Retina (tissue), 1 donor: ENCODE data around the gene INHBA.

Experiments used
- DNase-seq: peaks from one replicate; pipeline ENCODE4 v3.0.0-alpha.2; 2016

INHBA gene

DNA sequence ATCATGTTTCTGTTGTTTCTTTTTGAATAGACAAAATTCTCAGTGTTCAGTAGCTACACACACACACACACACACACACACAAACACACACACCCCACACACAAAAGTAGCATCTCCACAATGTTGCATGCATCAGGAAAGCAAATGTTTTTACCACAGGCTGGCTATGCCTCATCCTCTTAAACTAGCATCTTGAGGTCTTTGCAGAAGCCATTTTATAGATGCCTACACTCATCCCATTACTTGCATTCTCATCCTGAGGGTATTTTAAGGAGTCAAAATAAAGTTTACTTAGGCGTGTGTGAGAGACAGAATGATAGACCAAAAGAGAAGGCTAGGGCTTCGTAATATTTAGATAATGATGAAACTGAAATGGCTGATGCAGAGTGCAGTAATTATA, 7.9 kb upstream of the INHBA start:
- no peak for DNase-seq

DNA sequence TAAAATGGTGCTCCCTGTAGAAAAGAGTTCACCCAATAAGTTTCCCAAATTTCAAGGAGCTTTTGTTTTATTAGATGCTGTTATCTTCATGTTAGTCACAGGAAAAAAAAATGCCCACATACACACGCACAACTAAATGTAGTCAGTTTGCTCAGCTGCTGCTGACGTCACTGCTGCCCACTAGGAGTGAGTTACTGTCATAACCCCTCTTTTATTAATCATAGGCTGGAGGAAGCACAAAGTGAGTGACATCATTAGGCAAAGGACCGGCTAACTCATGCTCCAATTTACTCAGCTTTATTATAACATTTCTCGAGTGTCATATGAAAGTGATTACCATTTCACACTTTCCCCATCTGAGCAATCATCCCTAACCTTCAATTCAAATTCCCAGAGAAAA, 6.7 kb upstream of the INHBA start:
- DNase-seq = no peak

DNA sequence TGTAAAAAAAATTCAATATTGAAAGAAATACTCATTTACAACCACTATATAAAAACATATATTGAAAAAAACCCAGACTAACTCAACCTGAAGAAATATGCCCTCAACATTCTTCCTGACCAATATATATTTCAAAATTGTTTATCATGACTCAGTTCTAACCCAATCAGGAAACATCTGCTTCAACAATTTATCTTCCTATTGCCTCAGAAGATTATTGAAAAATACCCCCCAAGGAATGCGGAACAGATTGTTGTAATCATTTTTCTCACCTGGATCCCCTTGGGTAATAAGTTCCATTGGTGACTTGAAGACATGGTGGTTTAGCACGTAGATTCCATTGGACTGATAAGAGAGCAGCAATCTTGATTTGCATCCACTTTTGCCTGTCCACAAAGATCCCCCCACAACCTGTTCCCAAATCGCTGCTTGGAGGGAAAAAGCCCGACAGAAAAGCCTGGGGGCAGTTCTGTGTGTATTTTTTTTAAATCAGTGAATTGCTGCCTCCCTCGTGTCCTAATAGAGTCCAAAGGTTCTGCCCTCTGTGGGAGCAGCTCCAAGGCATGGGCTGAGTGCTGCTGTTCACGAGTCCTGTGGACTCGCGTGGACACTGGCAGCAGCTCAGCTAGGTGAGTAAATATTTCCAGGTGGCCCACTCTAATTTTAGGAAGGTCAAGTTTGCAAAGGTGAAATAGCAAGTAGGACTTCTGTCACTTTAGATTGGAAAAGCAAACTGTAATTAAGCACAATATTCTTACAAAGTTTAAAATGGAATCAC, 5.9 kb upstream of the INHBA start:
- DNase-seq = no peak

DNA sequence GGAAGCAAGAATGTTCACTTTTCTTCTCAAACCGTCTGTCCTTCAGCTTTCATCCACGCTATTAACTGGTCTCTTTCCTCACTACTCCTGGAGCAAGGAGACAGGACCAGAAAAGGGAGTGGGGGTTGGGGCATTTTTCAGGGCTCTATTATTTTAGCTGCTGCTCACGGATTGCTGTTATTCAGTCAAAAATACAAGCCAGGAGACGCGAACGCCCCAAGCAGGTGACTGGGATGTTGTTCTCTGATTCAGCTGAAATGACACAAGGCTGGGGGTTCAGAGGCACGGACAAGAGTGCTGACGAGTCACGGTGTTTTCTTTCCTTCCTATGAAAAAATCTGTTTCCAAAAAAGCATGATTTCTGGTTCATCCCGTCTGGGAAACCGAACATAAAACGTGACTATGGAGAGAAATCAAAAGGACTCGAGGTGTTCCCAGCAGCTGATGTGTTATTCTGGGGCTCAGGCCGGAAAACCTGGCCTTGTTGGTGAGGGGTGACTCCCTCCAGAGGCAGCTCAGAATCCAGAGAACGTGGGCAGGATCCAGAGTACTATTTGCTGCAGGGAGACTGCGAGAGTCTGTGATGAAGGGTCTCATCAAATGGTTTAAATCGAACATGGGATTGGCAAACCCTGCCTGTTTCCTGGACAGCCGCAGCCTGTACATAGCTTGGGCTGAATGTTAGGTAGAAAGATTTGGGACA, 3.5 kb upstream of the INHBA start:
- DNase-seq = no peak

DNA sequence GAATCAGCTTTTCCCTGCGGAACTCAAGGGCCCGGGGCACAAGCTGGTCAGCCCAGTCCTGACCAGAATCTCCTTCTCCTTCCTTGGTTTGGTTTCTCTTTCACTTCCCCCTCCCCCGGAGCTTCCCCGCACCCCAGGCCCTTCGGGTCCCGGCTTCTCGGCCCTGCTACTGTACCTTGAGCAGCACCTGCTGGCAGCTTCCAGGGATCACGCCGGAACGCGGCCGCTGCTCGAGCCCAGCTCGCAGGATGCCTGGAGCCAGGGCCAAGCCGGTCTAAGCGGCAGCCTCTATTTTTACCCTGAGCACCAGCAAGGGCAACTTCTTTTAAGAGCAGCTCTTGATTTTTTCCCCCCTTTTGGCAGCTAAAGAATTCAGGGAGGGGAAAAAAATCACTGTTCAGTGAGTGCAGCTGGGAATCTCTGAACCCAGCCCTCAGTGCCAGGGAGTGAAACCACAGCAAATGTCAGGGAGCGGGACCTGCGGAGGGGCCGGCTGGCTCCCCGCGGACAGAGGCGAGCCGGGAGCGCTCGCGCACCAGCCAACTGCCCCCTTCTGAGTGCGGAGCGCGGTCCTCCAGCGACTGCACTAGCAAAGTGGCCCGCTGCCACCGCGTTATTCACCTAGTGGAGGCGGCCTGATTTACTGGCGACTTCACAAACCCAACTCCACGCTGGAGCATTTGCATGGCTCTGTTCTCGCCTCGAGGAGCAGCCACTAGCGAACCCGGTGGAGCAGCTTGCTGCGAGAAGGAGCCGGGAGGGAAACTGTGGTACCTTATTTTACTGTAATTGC, 2.4 kb upstream of the INHBA start:
- DNase-seq = peak; percentile 89

DNA sequence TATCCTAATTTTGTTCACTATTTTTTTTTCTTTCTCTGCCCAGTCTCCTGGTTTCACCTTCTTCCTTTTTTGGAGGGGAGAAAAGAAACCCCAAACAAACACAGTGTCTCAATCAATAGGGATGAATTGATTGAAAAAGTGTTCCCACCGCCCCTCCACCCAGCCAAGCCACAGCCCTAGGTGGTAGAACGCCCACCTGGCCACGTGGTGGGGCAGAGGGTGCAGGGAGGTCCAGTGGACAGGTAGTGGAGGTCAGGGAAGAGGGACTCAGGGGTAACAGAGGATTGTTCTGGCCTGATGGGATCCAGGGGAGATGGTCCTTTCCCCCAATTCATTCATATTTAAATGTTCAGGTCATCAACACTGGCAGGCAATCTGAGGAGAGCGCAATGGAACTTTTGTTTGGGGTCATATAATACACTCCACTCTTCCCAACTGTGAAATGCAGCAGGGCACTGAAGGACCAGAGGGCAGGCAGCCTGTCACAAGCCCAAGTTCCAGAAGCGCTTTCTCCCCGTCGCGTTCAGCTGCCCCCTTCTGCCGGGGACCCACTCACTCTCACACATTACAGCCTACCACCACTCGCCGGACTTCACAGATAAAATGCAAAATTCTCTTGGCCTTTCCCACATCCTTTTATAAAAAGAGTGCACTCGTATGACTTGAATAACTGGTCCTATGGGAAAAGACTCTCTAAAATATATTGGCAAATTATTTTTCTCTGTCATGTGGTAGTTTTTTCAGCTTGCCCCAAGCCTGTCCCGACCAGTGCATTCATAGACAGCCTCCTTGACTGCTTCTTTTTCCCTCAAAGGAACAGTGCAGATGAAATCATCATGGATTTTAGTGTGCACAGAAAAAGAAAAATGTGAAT, 1.6 kb downstream of the INHBA start:
- peak; percentile 39 for DNase-seq

DNA sequence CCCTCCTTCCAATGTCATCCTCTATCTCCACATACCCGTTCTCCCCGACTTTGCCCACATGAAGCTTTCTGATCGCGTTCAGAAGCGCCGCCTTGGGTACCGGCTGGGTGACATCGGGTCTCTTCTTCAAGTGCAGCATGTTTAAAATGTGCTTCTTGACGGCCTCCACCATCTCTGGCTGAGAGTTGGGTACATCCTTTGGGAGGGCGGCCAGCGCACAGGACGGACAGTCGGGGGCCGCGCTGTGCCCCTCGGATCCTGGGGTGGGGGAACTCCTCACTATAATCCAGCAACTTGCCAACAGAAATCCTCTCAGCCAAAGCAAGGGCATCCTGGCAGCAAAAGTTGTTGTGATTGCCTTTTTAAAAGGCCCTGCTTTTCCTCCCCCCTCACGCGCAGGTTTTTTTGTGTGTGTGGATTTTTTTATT, 2.8 kb downstream of the INHBA start:
- peak; percentile 35 for DNase-seq

DNA sequence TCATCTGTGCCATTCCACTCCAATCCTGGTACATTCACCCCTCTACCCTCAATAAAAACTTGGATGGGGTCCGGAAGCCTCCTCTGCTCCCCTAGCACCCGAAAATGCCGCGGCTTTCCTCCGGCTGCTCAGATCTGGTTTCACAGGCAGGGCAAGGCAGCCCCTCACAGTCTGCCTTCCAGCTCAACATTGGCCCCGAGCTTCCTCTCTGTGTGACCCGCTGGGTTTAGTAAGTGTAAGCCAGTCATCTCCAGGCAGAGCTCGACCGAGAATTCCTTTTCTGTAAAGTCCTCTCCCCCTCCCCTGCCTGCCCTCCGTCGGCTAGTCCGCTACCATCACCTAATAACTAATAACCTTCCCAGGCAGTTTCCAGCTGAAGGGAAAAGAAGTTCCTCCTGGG, 3.4 kb downstream of the INHBA start:
- peak; percentile 35 for DNase-seq

DNA sequence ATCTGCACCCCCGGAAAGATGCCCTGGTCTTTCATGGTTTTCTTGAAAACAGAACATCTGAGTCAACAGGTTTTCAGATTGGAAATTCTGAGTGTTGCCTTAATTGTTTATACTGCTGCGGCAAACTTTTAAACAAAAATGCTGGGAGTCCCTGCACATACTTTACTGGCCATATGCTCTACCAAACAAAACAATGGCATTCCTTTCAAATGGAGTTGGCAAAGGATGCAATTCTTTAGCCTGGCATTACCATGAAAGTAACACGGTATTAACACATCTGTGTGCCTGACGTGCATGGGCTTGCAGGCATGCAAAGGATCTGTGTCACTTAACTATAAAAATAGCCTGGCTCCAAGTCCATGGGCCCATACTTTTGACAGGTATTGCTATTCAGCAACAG, 4.2 kb downstream of the INHBA start:
- DNase-seq = no peak

DNA sequence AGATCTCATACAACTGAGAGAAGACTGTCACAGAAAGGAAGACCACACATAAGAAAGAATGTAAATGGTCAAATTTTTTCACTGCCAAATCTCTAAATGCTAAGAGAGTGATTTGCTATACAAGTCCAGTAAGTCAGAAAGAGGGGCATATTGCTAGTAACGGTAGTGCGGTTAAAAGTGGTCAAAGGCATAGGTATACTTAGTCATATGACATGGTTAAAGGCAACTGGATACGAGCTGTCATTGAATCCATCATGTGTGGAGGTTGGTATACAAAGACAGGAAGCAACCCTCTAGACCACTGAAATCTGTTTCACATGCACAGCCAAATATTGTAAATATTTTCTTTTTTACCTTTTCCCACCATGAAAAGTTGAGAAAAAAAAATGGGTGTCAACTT, 4.8 kb downstream of the INHBA start:
- no peak for DNase-seq

DNA sequence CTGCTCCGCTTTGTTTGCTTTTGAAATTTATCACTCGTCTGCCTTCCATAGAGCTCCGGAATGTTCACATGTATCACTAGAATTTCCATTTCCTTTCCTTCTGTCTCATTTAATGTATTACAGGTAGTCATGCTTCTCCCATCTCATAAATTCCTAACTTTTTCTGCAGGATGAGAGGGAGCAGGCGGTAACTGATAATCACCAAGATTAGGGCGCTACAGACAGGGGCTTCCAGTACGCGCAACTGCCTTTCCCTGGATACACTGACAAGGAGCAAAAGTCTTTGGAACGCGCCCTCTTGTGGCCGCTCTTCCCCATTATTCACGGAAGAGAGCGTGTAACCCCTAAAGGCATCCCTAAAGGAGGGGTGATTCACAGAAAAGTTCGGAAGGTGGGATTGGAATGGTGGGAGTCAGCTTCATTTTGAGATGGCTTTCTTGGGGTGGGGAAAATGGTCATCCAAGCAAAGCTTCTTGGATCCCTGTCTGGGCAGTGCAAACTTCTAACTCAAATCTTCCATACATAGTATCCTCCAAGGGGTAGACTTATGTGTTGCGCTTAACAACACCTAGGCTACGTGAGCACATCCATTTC, 6.5 kb downstream of the INHBA start:
- peak; percentile 74 for DNase-seq

DNA sequence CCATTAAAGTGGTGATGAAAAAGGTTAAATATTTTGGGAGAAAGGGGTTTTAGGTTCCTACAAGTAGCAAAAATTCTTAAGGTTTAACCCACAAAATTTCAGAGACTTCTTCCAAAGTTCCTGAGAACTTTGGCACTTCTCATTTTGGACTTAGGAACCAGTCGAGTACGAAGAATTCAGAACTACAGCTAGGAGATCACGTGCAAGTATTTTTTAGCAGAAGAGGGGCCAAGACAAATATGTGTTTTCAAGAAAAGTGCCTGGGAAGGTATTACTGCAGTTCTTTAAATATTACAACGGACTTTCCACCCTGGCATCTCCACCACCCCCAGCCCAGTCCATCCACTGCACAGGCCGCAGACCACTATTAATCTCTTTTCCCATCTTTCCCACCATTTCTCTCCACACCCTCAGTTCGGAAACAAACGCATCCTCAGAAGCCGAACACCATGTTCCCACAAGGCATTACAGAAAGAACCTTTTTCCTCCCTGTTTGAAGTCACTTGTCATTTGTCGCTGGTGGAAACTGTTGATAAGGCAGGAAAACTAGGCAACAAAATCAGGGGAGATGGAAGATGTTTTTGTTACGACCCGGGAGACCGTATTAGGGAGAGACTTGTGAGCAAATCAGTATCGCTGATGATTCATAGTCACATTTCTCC, 7.1 kb downstream of the INHBA start:
- no peak for DNase-seq

DNA sequence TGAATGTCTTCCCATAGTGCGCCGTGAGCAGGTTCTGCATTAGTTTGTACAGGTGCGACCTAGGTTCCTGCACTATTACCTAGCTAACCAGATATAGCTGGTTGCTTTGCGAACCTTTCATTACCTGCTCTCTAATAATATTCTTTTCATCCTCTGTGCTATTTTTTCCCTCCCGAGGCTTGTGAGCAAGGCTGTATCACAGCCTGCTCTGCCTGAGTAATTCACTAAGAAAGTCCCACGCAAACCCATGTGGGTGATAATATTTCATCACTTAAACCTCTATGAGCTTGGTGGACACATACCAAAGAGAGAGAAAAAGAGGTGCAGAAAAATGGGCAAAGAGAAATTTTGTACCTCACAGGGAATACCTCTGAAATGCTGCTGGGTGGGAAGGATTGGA, 8.4 kb downstream of the INHBA start:
- no peak for DNase-seq

DNA sequence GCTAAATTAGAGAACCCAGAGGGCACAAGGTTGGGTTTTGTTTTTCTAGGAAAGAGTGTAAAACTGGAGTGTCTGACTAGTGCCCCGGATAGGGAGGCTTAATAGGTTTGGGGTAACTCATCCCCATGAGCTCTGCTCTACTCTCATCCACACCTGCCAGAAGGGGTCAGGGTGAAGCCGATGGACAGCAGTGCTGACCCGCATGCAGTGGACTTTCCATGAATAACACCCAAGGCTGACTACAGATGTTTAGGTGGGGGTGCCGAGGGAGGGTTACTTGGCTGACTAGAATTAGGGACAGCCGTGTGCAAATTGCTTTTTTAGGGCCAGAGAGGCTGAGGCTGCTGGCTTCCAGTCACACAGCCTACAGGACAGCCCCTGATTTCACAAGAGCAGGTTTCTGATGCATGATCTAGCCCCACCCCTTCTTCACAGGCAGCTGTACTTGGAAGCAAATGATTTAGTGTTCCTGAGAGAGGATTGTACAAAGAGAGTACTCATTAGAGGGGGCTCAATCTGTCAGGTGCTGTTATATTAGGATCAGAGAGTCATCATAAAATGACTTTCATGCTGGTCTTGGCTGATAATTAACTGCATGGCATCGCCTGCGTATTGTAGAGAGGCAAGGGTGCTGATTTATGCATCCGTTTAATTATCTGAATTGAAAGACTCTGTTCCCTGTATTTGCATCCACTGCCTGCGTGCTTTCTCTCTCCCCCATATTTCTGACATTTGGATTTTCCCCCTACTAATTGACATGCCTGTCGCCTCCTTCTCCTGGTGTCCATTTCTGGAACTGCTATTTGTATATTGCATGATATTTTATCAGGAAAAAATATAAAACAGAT, 9.5 kb downstream of the INHBA start:
- DNase-seq = no peak

DNA sequence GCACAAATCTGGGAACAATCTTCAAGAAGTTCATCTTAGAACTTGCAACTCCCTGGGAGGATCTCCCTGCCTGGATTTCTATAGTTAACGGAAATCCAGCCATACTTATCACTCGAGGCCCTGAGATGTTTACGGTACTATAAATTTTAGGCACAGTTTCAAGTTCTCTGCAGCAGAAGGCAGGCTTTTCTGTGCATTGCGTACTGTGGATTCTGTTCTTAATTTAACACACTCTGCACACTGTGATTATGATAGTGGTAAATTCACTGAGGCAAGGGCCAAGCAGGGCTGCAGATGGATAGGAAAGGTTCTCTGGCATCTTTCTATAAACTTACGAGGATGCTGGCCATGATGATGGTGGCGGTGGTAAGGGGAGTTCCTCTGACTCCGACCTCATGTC, 10.6 kb downstream of the INHBA start:
- no peak for DNase-seq

DNA sequence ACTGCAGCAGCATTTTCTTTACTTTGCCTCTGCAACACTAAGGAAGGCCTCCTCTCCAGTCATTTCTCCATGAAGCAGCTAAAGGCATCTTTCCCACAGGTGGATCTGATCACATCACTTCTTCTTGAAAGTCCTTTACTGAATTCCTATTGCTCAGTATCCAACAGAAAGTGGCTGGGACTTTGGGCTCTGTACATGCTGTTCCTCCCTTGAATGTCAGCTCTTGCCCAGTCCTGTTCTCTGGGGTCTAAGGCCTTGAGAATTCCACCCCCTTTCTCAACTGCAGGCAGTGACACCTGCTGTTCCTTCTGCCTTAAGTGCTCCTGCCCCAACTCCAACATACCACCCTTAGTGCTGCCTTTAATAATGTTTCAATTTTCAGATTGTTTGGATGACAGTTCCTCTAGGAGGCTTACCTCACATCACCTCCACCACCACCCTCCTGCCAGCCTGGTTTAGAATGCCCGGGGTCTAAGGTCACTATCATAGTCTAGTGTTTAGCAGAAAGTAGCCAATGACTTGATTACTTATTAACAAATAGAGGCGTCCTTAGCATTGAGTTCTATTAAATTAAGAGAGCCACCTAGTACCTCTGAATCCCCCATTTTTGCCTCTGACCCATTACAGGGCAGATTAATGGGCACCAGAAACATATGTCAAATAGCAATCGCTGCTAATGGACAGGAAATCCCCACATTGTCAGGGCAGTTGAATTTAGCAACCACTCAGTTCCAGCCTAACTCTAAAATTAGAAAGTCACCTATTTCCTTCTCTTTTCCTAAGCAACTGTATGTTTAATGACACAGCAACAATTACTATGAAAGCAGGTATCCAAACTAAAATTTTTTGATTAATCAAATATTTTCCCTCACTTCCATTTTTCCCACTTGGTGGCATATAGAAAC, 11.4 kb downstream of the INHBA start:
- no peak for DNase-seq

DNA sequence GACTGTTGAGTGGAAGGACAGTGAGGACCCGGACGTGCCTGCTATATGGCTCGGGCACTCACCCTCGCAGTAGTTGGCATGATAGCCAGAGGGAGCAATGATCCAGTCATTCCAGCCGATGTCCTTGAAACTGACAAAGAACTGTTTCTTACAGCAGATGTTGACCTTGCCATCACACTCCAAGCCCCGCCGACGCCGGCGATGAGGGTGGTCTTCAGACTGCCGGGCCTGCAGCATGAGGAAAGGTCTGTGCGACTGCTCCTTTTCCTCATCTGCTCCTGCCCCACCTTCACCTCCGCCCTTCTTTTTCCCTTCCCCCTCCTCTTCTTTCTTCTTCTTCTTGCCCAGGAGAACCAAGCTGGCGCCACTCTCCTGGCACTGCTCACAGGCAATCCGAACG, 13.1 kb downstream of the INHBA start:
- no peak for DNase-seq

DNA sequence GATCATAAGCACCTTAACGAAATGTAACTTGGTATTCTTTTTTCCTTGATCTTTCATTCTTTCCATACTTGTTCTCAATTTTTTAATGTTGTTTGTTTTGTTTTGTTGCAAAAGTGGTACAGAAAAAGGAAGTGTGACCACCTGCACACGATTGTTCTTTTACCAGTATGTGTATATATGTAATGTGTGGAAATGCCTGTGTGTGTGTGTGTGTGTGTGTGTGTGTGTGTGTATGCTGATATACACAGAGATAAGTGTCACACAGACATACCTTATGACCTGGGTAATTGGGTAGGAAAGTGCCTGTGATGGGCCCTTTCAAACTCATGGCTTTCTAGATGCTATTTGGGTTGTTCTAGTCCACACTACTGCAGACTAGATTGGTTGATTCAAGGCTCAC, 14.0 kb downstream of the INHBA start:
- DNase-seq = no peak

DNA sequence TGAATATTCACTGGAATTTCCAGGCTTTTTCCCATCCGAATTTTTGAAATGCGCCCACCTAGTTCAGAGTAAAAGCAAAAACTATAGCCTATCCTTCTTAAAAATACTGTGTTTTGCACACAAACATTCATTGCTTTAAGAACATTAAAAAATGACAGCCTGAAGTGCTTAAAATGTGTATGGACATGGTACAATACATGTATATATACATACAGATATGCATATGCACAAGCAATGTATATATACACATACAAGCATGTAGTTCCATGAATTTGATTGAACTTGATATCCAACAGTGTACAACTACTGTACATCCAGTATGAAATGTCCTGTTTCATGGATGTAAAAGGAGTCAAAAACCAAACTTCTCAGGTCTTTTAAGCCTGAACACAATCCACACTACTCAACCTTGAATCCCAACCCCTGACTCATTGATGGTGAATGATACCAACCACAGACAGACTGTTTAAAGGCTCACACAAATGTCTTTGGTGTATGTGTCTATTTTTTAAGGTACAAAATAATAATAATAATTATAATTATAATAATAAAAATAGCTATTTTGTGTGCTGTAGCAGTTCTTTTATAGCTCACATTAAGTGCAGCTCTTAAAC, 14.8 kb downstream of the INHBA start:
- no peak for DNase-seq
